WTC11 (cell line): ENCODE results near the gene MORF4L2. TPM values are rescaled to one million over a fixed set of nuclear protein-coding genes. Genes with fewer than 3 reads are reported as not detected.

Experiments
- ATAC-seq: fragments of 200-7000 bp; cut with Tn5 transposase; 2 replicates; pipeline ENCODE4 v1.10.0; 2021; ENCODE audit warnings: mild to moderate bottlenecking, moderate library complexity
- CTCF ChIA-PET: fragments of 300-600 bp; sonication (Branson Sonifier 250); formaldehyde crosslinking; loops from one replicate; lab custom pipeline; 2021; ENCODE audit warnings: antibody characterized with exemption; lab: Charles Lee
- POLR2A ChIA-PET: fragments of 350-600 bp; sonication (Branson Sonifier 250); formaldehyde crosslinking; loops from one replicate; lab custom pipeline; 2021; ENCODE audit warnings: antibody characterized with exemption; lab: Charles Lee
- DNase-seq: peaks from one replicate; pipeline ENCODE4 v3.0.0; 2021; ENCODE audit warnings: low spot score
- H3K27ac Mint-ChIP-seq: 2 replicates; pipeline ENCODE4 v1.8.0; 2021; ENCODE audit warnings: mixed read lengths
- H3K27me3 Mint-ChIP-seq: 2 replicates; pipeline ENCODE4 v1.8.0; 2021; ENCODE audit warnings: low read depth, mild to moderate bottlenecking, moderate library complexity, mixed read lengths
- H3K36me3 Mint-ChIP-seq: 2 replicates; pipeline ENCODE4 v1.8.0; 2021; ENCODE audit warnings: mixed read lengths
- H3K4me1 Mint-ChIP-seq: 2 replicates; pipeline ENCODE4 v1.8.0; 2022; ENCODE audit warnings: mixed read lengths
- H3K4me3 Mint-ChIP-seq: 2 replicates; pipeline ENCODE4 v1.8.0; 2021; ENCODE audit warnings: mild to moderate bottlenecking, moderate library complexity, mixed read lengths
- H3K9me3 Mint-ChIP-seq: 2 replicates; pipeline ENCODE4 v1.8.0; 2021; ENCODE audit warnings: mixed read lengths
- IRF2 ChIP-seq: sonication (generic); formaldehyde crosslinking; IDR thresholded peaks from 2 replicates; pipeline ENCODE4 v1.8.0; 2022; ENCODE audit warnings: low read depth, missing genetic modification reagents, borderline replicate concordance
- JUN ChIP-seq: sonication (generic); formaldehyde crosslinking; IDR thresholded peaks from 2 replicates; pipeline ENCODE4 v1.8.0; 2023; ENCODE audit warnings: mild to moderate bottlenecking, missing genetic modification reagents
- RORB ChIP-seq: fragments of 250-450 bp; sonication (Bioruptor Pico); IDR thresholded peaks from 2 replicates; pipeline ENCODE4 v1.9.0; 2021; ENCODE audit warnings: mild to moderate bottlenecking
- SMAD4 ChIP-seq: sonication (generic); formaldehyde crosslinking; IDR thresholded peaks from 2 replicates; pipeline ENCODE4 v1.8.0; 2022; ENCODE audit warnings: mild to moderate bottlenecking, missing genetic modification reagents
- SOX15 ChIP-seq: fragments of 250-450 bp; sonication (Bioruptor Pico); IDR thresholded peaks from 2 replicates; pipeline ENCODE4 v1.9.0; 2021; ENCODE audit warnings: mild to moderate bottlenecking
- TP53 ChIP-seq: sonication (generic); formaldehyde crosslinking; IDR thresholded peaks from 2 replicates; pipeline ENCODE4 v1.8.1; 2023; ENCODE audit warnings: mild to moderate bottlenecking, missing genetic modification reagents
- ZNF138 ChIP-seq: sonication (generic); formaldehyde crosslinking; conservative IDR thresholded peaks from 2 replicates; pipeline ENCODE4 v1.8.1; 2022; ENCODE audit warnings: mild to moderate bottlenecking, moderate library complexity, missing genetic modification reagents
- ZNF263 ChIP-seq: sonication (generic); formaldehyde crosslinking; IDR thresholded peaks from 2 replicates; pipeline ENCODE4 v1.8.1; 2022; ENCODE audit warnings: low read depth, mild to moderate bottlenecking, moderate library complexity, missing genetic modification reagents
- ZNF416 ChIP-seq: fragments of 250-450 bp; sonication (Bioruptor Pico); IDR thresholded peaks from 2 replicates; pipeline ENCODE4 v1.9.0; 2021; ENCODE audit warnings: mild to moderate bottlenecking, inconsistent platforms
- total RNA-seq: library from RNA; stranded (reverse); gene quantifications from 3 replicates; pipeline ENCODE4 v1.2.3, GENCODE V29; 2021
- TF ChIP-seq, protein P1 (sequence below): sonication (generic); formaldehyde crosslinking; IDR thresholded peaks from 2 replicates; pipeline ENCODE4 v1.8.1; 2023; ENCODE audit warnings: mild to moderate bottlenecking, missing genetic modification reagents, moderate library complexity
- TF ChIP-seq, protein P2 (sequence below): sonication (generic); formaldehyde crosslinking; IDR thresholded peaks from 2 replicates; pipeline ENCODE4 v1.8.1; 2023; ENCODE audit warnings: mild to moderate bottlenecking, missing genetic modification reagents
- TF ChIP-seq, protein P3 (sequence below): fragments of 250-450 bp; sonication (Bioruptor Pico); conservative IDR thresholded peaks from 2 replicates; pipeline ENCODE4 v1.9.0; 2021; ENCODE audit warnings: mild to moderate bottlenecking
- TF ChIP-seq, protein P4 (sequence below): sonication (generic); formaldehyde crosslinking; IDR thresholded peaks from 2 replicates; pipeline ENCODE4 v1.8.1; 2023; ENCODE audit warnings: mild to moderate bottlenecking, missing genetic modification reagents, moderate library complexity
- TF ChIP-seq, protein P5 (sequence below): sonication (generic); formaldehyde crosslinking; IDR thresholded peaks from 2 replicates; pipeline ENCODE4 v1.8.1; 2023; ENCODE audit warnings: mild to moderate bottlenecking, missing genetic modification reagents
- TF ChIP-seq, protein P6 (sequence below): fragments of 250-450 bp; sonication (Bioruptor Pico); IDR thresholded peaks from 2 replicates; pipeline ENCODE4 v1.9.0; 2021; ENCODE audit warnings: mild to moderate bottlenecking
- TF ChIP-seq, protein P7 (sequence below): fragments of 250-450 bp; sonication (Bioruptor Pico); IDR thresholded peaks from 2 replicates; pipeline ENCODE4 v1.9.0; 2021; ENCODE audit warnings: mild to moderate bottlenecking
- TF ChIP-seq, protein P8 (sequence below): sonication (generic); formaldehyde crosslinking; conservative IDR thresholded peaks from 2 replicates; pipeline ENCODE4 v1.8.1; 2022; ENCODE audit warnings: mild to moderate bottlenecking, missing genetic modification reagents
- TF ChIP-seq, protein P9 (sequence below): fragments of 250-450 bp; sonication (Bioruptor Pico); IDR thresholded peaks from 2 replicates; pipeline ENCODE4 v1.9.0; 2021; ENCODE audit warnings: moderate library complexity, mild to moderate bottlenecking, inconsistent platforms, borderline replicate concordance
- TF ChIP-seq, protein P10 (sequence below): sonication (generic); formaldehyde crosslinking; IDR thresholded peaks from 2 replicates; pipeline ENCODE4 v1.8.0; 2022; ENCODE audit warnings: mild to moderate bottlenecking, missing genetic modification reagents

Gene MORF4L2
- total RNA-seq, 1 experiment from 2014 or later: 355 TPM

DNA sequence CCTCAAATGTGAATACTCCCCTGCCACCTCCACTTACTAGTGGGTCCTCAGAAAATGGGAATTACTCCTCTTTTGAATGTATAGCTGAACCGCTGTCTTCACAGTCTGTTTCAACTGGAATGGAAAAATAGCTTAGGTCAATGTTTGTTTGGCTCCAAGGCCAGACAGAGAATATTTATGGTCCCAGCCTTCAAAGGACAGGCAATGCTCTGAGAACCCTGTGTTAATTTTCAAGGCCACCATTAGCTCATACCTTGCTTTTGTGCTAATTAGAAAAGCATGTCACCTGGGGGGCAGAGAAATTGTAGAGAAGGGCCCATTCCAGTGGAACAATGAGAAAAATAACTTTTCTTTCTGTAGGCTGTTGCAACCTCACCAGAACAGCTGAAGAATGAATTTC, 4.6 kb upstream of the MORF4L2 start:
- Mint-ChIP-seq H3K4me3 (no peak overlapping the region), H3K27ac (no peak overlapping the region), H3K36me3 (no peaks in the 10 kb centered on the region), H3K4me1 (peaks cover 5% of the 10 kb centered on the region; the same call in 1 of the 2 replicates)
- ATAC-seq: no peak
- POLR2A ChIA-PET: no interaction called here
- TF ChIP-seq, protein P1, sequence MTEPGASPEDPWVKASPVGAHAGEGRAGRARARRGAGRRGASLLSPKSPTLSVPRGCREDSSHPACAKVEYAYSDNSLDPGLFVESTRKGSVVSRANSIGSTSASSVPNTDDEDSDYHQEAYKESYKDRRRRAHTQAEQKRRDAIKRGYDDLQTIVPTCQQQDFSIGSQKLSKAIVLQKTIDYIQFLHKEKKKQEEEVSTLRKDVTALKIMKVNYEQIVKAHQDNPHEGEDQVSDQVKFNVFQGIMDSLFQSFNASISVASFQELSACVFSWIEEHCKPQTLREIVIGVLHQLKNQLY (CRISPR knock-in tag): no peak
- TF ChIP-seq IRF2 (CRISPR knock-in tag): no peak
- TF ChIP-seq, protein P2, sequence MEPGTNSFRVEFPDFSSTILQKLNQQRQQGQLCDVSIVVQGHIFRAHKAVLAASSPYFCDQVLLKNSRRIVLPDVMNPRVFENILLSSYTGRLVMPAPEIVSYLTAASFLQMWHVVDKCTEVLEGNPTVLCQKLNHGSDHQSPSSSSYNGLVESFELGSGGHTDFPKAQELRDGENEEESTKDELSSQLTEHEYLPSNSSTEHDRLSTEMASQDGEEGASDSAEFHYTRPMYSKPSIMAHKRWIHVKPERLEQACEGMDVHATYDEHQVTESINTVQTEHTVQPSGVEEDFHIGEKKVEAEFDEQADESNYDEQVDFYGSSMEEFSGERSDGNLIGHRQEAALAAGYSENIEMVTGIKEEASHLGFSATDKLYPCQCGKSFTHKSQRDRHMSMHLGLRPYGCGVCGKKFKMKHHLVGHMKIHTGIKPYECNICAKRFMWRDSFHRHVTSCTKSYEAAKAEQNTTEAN (CRISPR knock-in tag): no peak
- no peak for TF ChIP-seq JUN (CRISPR knock-in tag)
- TF ChIP-seq, protein P3, sequence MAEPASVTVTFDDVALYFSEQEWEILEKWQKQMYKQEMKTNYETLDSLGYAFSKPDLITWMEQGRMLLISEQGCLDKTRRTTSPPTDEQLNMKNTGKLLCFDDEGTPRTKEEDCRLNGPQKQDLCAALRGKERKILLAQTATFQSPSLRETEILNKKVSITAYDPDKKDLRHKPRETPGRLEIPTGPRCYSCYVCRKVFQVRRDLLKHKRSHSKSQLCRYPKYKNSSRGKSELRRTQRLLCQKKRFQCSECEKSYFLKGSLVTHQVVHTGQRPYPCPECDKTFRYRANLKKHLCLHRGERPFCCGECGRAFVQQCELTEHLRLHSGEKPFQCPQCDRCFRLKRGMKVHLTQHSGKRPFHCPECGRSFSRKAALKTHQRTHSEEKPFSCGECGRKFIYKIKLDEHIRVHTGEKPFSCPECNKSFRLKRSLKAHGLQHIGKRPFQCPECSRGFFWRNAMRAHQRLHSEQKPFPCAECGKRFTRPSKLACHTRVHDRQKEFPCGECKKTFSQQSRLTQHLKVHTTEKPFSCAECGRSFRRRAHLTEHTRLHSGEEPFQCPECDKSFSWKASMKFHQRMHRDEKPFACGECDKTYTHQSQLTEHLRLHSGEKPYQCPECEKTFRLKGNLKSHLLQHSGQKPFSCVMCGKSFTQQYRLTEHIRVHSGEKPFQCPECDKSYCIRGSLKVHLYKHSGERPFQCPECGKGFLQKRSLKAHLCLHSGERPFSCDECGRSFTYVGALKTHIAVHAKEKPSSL (CRISPR knock-in tag): no peak
- no peak for TF ChIP-seq TP53
- no peak for TF ChIP-seq SMAD4 (CRISPR knock-in tag)
- TF ChIP-seq, all 79 proteins: peak for 0
- no peaks in the 10 kb centered on the region; the same call in 1 of the 2 replicates for H3K27me3 Mint-ChIP-seq
- H3K9me3 Mint-ChIP-seq: no peaks in the 10 kb centered on the region
- no peak for DNase-seq
- CTCF ChIA-PET: no interaction called here

DNA sequence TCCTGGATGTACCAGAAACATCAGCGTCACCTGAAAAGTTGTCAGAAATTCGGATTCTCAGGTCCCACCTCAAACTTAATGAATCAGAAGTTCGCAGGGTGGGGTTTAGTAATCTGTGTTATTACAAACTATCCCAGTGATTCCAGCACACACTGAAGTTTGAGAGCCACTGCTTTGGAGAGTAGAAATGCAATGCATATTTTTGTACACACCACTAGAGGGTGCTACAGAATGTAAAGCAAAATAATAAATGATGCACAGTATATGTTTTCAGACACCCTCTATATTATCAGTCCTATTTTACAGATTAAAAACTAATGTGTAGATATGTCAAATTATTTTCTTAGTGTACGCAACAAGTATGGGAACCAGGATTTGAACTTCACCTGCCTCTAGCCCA, 2.4 kb upstream of the MORF4L2 start:
- POLR2A ChIA-PET: no interaction called here
- TF ChIP-seq, protein P4, sequence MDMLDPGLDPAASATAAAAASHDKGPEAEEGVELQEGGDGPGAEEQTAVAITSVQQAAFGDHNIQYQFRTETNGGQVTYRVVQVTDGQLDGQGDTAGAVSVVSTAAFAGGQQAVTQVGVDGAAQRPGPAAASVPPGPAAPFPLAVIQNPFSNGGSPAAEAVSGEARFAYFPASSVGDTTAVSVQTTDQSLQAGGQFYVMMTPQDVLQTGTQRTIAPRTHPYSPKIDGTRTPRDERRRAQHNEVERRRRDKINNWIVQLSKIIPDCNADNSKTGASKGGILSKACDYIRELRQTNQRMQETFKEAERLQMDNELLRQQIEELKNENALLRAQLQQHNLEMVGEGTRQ: no peak
- no peak for TF ChIP-seq ZNF416 (CRISPR knock-in tag)
- no peak for TF ChIP-seq ZNF138 (CRISPR knock-in tag)
- TF ChIP-seq ZNF263 (CRISPR knock-in tag): no peak
- TF ChIP-seq SOX15 (CRISPR knock-in tag): no peak
- TF ChIP-seq SMAD4 (CRISPR knock-in tag): no peak
- TF ChIP-seq, protein P5, sequence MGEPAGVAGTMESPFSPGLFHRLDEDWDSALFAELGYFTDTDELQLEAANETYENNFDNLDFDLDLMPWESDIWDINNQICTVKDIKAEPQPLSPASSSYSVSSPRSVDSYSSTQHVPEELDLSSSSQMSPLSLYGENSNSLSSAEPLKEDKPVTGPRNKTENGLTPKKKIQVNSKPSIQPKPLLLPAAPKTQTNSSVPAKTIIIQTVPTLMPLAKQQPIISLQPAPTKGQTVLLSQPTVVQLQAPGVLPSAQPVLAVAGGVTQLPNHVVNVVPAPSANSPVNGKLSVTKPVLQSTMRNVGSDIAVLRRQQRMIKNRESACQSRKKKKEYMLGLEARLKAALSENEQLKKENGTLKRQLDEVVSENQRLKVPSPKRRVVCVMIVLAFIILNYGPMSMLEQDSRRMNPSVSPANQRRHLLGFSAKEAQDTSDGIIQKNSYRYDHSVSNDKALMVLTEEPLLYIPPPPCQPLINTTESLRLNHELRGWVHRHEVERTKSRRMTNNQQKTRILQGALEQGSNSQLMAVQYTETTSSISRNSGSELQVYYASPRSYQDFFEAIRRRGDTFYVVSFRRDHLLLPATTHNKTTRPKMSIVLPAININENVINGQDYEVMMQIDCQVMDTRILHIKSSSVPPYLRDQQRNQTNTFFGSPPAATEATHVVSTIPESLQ: no peak
- TF ChIP-seq, protein P6, sequence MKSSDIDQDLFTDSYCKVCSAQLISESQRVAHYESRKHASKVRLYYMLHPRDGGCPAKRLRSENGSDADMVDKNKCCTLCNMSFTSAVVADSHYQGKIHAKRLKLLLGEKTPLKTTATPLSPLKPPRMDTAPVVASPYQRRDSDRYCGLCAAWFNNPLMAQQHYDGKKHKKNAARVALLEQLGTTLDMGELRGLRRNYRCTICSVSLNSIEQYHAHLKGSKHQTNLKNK (CRISPR knock-in tag): no peak
- TF ChIP-seq, protein P7, sequence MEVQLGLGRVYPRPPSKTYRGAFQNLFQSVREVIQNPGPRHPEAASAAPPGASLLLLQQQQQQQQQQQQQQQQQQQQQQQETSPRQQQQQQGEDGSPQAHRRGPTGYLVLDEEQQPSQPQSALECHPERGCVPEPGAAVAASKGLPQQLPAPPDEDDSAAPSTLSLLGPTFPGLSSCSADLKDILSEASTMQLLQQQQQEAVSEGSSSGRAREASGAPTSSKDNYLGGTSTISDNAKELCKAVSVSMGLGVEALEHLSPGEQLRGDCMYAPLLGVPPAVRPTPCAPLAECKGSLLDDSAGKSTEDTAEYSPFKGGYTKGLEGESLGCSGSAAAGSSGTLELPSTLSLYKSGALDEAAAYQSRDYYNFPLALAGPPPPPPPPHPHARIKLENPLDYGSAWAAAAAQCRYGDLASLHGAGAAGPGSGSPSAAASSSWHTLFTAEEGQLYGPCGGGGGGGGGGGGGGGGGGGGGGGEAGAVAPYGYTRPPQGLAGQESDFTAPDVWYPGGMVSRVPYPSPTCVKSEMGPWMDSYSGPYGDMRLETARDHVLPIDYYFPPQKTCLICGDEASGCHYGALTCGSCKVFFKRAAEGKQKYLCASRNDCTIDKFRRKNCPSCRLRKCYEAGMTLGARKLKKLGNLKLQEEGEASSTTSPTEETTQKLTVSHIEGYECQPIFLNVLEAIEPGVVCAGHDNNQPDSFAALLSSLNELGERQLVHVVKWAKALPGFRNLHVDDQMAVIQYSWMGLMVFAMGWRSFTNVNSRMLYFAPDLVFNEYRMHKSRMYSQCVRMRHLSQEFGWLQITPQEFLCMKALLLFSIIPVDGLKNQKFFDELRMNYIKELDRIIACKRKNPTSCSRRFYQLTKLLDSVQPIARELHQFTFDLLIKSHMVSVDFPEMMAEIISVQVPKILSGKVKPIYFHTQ: no peak
- no peak for TF ChIP-seq RORB (CRISPR knock-in tag)
- TF ChIP-seq, protein P8, sequence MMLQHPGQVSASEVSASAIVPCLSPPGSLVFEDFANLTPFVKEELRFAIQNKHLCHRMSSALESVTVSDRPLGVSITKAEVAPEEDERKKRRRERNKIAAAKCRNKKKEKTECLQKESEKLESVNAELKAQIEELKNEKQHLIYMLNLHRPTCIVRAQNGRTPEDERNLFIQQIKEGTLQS (CRISPR knock-in tag): no peak
- TF ChIP-seq, protein P9, sequence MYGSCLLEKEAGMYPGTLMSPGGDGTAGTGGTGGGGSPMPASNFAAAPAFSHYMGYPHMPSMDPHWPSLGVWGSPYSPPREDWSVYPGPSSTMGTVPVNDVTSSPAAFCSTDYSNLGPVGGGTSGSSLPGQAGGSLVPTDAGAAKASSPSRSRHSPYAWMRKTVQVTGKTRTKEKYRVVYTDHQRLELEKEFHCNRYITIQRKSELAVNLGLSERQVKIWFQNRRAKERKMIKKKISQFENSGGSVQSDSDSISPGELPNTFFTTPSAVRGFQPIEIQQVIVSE (CRISPR knock-in tag): no peak
- TF ChIP-seq, protein P10, sequence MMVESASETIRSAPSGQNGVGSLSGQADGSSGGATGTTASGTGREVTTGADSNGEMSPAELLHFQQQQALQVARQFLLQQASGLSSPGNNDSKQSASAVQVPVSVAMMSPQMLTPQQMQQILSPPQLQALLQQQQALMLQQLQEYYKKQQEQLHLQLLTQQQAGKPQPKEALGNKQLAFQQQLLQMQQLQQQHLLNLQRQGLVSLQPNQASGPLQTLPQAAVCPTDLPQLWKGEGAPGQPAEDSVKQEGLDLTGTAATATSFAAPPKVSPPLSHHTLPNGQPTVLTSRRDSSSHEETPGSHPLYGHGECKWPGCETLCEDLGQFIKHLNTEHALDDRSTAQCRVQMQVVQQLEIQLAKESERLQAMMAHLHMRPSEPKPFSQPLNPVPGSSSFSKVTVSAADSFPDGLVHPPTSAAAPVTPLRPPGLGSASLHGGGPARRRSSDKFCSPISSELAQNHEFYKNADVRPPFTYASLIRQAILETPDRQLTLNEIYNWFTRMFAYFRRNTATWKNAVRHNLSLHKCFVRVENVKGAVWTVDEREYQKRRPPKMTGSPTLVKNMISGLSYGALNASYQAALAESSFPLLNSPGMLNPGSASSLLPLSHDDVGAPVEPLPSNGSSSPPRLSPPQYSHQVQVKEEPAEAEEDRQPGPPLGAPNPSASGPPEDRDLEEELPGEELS (CRISPR knock-in tag): no peak
- no peak overlapping the region for H3K4me3 Mint-ChIP-seq
- ATAC-seq: no peak
- DNase-seq: no peak
- no peaks in the 10 kb centered on the region for H3K27me3 Mint-ChIP-seq
- CTCF ChIA-PET: no interaction called here
- H3K4me1 Mint-ChIP-seq: 0 out of 2 replicates have a peak, but pooled peaks cover 4% of the 10 kb centered on the region
- no peaks in the 10 kb centered on the region for H3K9me3 Mint-ChIP-seq
- no peak overlapping the region for H3K27ac Mint-ChIP-seq
- H3K36me3 Mint-ChIP-seq: peaks cover 14% of the 10 kb centered on the region
